ENCODE measurements around the gene ATF2. TPM values are rescaled to one million over a fixed set of nuclear protein-coding genes. Genes with fewer than 3 reads are reported as not detected.
A peak's percentile ranks its signal among the peaks of the same experiment; 100 is the strongest.

The ATF2 gene
- total and polyA plus RNA-seq, 2 of the 13 experiments (the other 11 are each of a cell fraction or from before 2014, with no cell fraction given), result 91.6 to 95.1 TPM

DNA sequence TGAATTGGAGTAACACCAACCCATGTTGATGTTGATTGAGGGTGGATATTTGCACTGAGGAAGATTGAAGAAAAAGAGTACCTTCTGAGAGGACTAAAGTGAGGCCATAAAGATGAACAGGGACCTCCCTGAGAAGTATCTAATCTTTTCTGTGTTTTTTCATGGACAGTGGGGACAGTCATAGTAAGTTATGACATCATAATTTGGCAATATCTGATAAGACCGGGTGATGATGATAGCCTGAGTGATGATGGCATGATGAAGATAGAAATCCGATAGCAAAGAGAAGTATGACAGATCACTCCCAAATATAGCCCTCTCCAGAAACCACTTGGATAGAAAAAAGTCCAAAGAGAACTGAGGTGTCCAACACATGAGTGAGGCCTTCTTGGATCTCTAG, 15.7 kb upstream of the ATF2 start:
- Histone ChIP-seq H3K9ac (ENCODE audit: insufficient read depth, low read depth, low read length) (no peak overlapping the region), H3K4me2 (ENCODE audit: low read depth, low read length) (no peak overlapping the region), H3K4me1 (ENCODE audit: insufficient read depth, low read length) (peaks cover 29% of the 10 kb centered on the region), H3K9me3 (ENCODE audit: low read length) (no peaks in the 10 kb centered on the region), H3K36me3 (replicated peaks in 1 of 2; ENCODE audit: control insufficient read depth in 1 of 2, insufficient read depth in 2 of 2, low read length in 2 of 2) (peaks cover 2 to 13% of the 10 kb centered on the region in 2 experiments; a peak in 4 of 5 replicates), H3K4me3 (replicated peaks in 1 of 3; ENCODE audit: insufficient read depth in 1 of 3, low read depth in 2 of 3, low read length in 3 of 3) (no peak overlapping the region), H3K27me3 (ENCODE audit: control insufficient read depth in 1 of 2, insufficient read depth in 2 of 2, low read length in 2 of 2) (no peaks in the 10 kb centered on the region; a peak in 2 of 5 replicates), H3K79me2 (ENCODE audit: insufficient read depth, low read length) (peaks cover 35% of the 10 kb centered on the region), H2AFZ (ENCODE audit: low read length) (no peak overlapping the region), H4K20me1 (ENCODE audit: insufficient read depth, low read length) (peaks cover 20% of the 10 kb centered on the region), H3K27ac (ENCODE audit: extremely low read length, insufficient read depth, low read length) (no peak overlapping the region)
- in situ Hi-C loops (cut with HindIII; ENCODE audit: extremely low pct_ligation_motif_present, low pct_unique_long_range_greater_than_20kb) (loop anchor here (10.0 kb wide), 1 partner anchor 149 kb away; no protein-coding TSS in a partner anchor), intact Hi-C loops (cut with micrococcal nuclease; ENCODE audit: unreplicated experiment) (no loop called here)
- POLR2A ChIA-PET, result no interaction called here
- FAIRE-seq, result no peak
- BruUV-seq (replicated peaks), result no TSS peak
- CTCF ChIA-PET (ENCODE audit: low intra/inter-chr PET ratio, low total read pairs), result no interaction called here
- TF ChIP-seq RFX3 (CRISPR knock-in tag; IDR thresholded peaks at IDR 0.05) (no peak), CREB1 (IDR thresholded peaks at IDR 0.05) (peak; percentile 90), CREB1 (CRISPR knock-in tag; IDR thresholded peaks at IDR 0.05) (no peak), MAFK (conservative IDR thresholded peaks at IDR 0.05 in 1 of 2, IDR thresholded peaks at IDR 0.05 in 1 of 2; ENCODE audit: low read length in 2 of 2) (no peak), IRX3 (CRISPR knock-in tag; IDR thresholded peaks at IDR 0.05; ENCODE audit: borderline replicate concordance, low read depth) (no peak), ATF7 (IDR thresholded peaks at IDR 0.05) (peak; percentile 98), ATF7 (CRISPR knock-in tag; IDR thresholded peaks at IDR 0.05) (no peak)
- no peak for DNase-seq (ENCODE audit: low spot score)
- WGBS (ENCODE audit: low lambda C conversion rate), result 62% methylated on average over 2 of the region's 2 CpGs
- no peak for ATAC-seq

GRCh38 chr2:175181877-175182308, 13.9 kb upstream of the ATF2 start:
- intact Hi-C loops (cut with micrococcal nuclease; ENCODE audit: unreplicated experiment), result loop anchor here (1.0 to 2.0 kb wide), 2 partner anchors 14 to 151 kb away; partner anchors contain the start of gene ATF2
- no TSS peak for BruUV-seq (replicated peaks)
- POLR2A ChIA-PET, result interaction anchor here (1.6 to 2.7 kb wide), 2 partner anchors 13 to 119 kb away, joined by 3 to 15 read pairs; partner anchors contain the start of gene ATF2
- no peak for FAIRE-seq
- Histone ChIP-seq H3K9me3 (ENCODE audit: low read length) (no peaks in the 10 kb centered on the region), H3K36me3 (replicated peaks in 1 of 2; ENCODE audit: control insufficient read depth in 1 of 2, insufficient read depth in 2 of 2, low read length in 2 of 2) (peaks cover 2 to 30% of the 10 kb centered on the region in 2 experiments; a peak in 4 of 5 replicates), H3K27ac (ENCODE audit: extremely low read length, insufficient read depth, low read length) (peak overlapping the region; percentile 88), H3K9ac (ENCODE audit: insufficient read depth, low read depth, low read length) (peak overlapping the region; percentile 98), H4K20me1 (ENCODE audit: insufficient read depth, low read length) (peaks cover 26% of the 10 kb centered on the region), H3K4me1 (ENCODE audit: insufficient read depth, low read length) (peaks cover 32% of the 10 kb centered on the region), H3K4me3 (replicated peaks in 1 of 3; ENCODE audit: insufficient read depth in 1 of 3, low read depth in 2 of 3, low read length in 3 of 3) (peak overlapping the region; percentile 74 to 97 (median 82)), H2AFZ (ENCODE audit: low read length) (peak overlapping the region; percentile 99), H3K79me2 (ENCODE audit: insufficient read depth, low read length) (peaks cover 37% of the 10 kb centered on the region), H3K4me2 (ENCODE audit: low read depth, low read length) (peak overlapping the region; percentile 83), H3K27me3 (ENCODE audit: control insufficient read depth in 1 of 2, insufficient read depth in 2 of 2, low read length in 2 of 2) (no peaks in the 10 kb centered on the region; a peak in 2 of 5 replicates)
- DNase-seq (ENCODE audit: low spot score), result no peak
- no peak for ATAC-seq
- 23% methylated on average over 5 of the region's 5 CpGs for WGBS (ENCODE audit: low lambda C conversion rate)
- CTCF ChIA-PET (ENCODE audit: low intra/inter-chr PET ratio, low total read pairs), result no interaction called here
- in situ Hi-C loops (cut with HindIII; ENCODE audit: extremely low pct_ligation_motif_present, low pct_unique_long_range_greater_than_20kb), result loop anchor here (10.0 kb wide), 1 partner anchor 147 kb away; no protein-coding TSS in a partner anchor
- no peak for TF ChIP-seq ZNF567 (CRISPR knock-in tag; IDR thresholded peaks at IDR 0.05; ENCODE audit: borderline replicate concordance)
- no peak for TF ChIP-seq ZNF773 (CRISPR knock-in tag; IDR thresholded peaks at IDR 0.05; ENCODE audit: borderline replicate concordance)
- TF ChIP-seq ZNF234 (CRISPR knock-in tag; conservative IDR thresholded peaks at IDR 0.05), result no peak
- TF ChIP-seq DMTF1 (CRISPR knock-in tag; IDR thresholded peaks at IDR 0.05), result no peak
- TF ChIP-seq, protein P1, sequence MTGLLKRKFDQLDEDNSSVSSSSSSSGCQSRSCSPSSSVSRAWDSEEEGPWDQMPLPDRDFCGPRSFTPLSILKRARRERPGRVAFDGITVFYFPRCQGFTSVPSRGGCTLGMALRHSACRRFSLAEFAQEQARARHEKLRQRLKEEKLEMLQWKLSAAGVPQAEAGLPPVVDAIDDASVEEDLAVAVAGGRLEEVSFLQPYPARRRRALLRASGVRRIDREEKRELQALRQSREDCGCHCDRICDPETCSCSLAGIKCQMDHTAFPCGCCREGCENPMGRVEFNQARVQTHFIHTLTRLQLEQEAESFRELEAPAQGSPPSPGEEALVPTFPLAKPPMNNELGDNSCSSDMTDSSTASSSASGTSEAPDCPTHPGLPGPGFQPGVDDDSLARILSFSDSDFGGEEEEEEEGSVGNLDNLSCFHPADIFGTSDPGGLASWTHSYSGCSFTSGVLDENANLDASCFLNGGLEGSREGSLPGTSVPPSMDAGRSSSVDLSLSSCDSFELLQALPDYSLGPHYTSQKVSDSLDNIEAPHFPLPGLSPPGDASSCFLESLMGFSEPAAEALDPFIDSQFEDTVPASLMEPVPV (CRISPR knock-in tag; IDR thresholded peaks at IDR 0.05), result no peak
- TF ChIP-seq ZNF343 (CRISPR knock-in tag; IDR thresholded peaks at IDR 0.05), result no peak
- TF ChIP-seq YEATS4 (CRISPR knock-in tag; IDR thresholded peaks at IDR 0.05; ENCODE audit: borderline replicate concordance), result no peak
- TF ChIP-seq ZNF335 (CRISPR knock-in tag; IDR thresholded peaks at IDR 0.05), result no peak
- TF ChIP-seq EED (CRISPR knock-in tag; IDR thresholded peaks at IDR 0.05), result no peak

All from HepG2 (cell line).